NT2/D1 (cell line): Measurements from ENCODE around the gene RIMBP2.

ENCODE experiments used
- DNase-seq: peaks from one replicate; pipeline ENCODE4 v3.0.0-alpha.2; 2011; ENCODE audit warnings: low read depth, low spot score
- H3K27me3 ChIP-seq: 2 replicates; pipeline ENCODE4 v1.6.0; 2011; ENCODE audit warnings: mild to moderate bottlenecking; ENCODE audit not compliant: insufficient read length, insufficient read depth
- H3K36me3 ChIP-seq: 2 replicates; pipeline ENCODE4 v1.6.1; 2011; ENCODE audit warnings: mild to moderate bottlenecking, low read length, mixed read lengths; ENCODE audit not compliant: insufficient read depth, insufficient read length
- H3K4me1 ChIP-seq: 2 replicates; pipeline ENCODE4 v1.5.1; 2011; ENCODE audit not compliant: insufficient read depth, insufficient read length
- H3K4me3 ChIP-seq: 2 replicates; pipeline ENCODE4 v1.5.1; 2011; ENCODE audit warnings: low read depth; ENCODE audit not compliant: insufficient read length
- H3K9ac ChIP-seq: 2 replicates; pipeline ENCODE4 v1.6.0; 2011; ENCODE audit warnings: low read depth; ENCODE audit not compliant: insufficient read length
- H3K9me3 ChIP-seq: 2 replicates; pipeline ENCODE4 v1.5.1; 2011; ENCODE audit warnings: mild to moderate bottlenecking, low read length; ENCODE audit not compliant: insufficient read depth
- SUZ12 ChIP-seq: IDR thresholded peaks from 2 replicates; pipeline ENCODE4 v1.6.1; 2011; ENCODE audit not compliant: insufficient read length, insufficient read depth; ENCODE audit errors: extremely low read depth
- YY1 ChIP-seq: IDR thresholded peaks from 2 replicates; pipeline ENCODE4 v1.6.1; 2011; ENCODE audit not compliant: insufficient read length, insufficient read depth
- ZNF274 ChIP-seq: IDR thresholded peaks from 2 replicates; pipeline ENCODE4 v1.6.1; 2011; ENCODE audit warnings: mild to moderate bottlenecking, low read depth, low read length

Gene RIMBP2

GRCh38 chr12:130491421-130492357, 224.4 kb downstream of the RIMBP2 start:
- H3K9ac ChIP-seq = no peak overlapping the region

GRCh38 chr12:130490674-130491073, 225.4 kb downstream of the RIMBP2 start:
- H3K9ac ChIP-seq = no peak overlapping the region
- peaks cover 5% of the 10 kb centered on the region for H3K4me1 ChIP-seq
- H3K4me3 ChIP-seq = no peak overlapping the region
- TF ChIP-seq SUZ12 = no peak
- TF ChIP-seq ZNF274 = no peak
- H3K27me3 ChIP-seq = no peaks in the 10 kb centered on the region
- no peaks in the 10 kb centered on the region for H3K9me3 ChIP-seq
- DNase-seq = no peak
- H3K36me3 ChIP-seq = no peaks in the 10 kb centered on the region

More at GRCh38 chr12:130491421-130492357, 224.4 kb downstream of the RIMBP2 start:
- no peak overlapping the region for H3K4me3 ChIP-seq
- H3K36me3 ChIP-seq = no peaks in the 10 kb centered on the region
- peaks cover 5% of the 10 kb centered on the region for H3K4me1 ChIP-seq
- DNase-seq = no peak
- no peaks in the 10 kb centered on the region for H3K27me3 ChIP-seq
- TF ChIP-seq YY1 (no peak), SUZ12 (no peak), ZNF274 (no peak)
- no peaks in the 10 kb centered on the region for H3K9me3 ChIP-seq

- Histone ChIP-seq H3K9me3 (no peaks in the 10 kb centered on the region), H3K9ac (no peak overlapping the region), H3K4me1 (peaks cover 5% of the 10 kb centered on the region), H3K27me3 (no peaks in the 10 kb centered on the region), H3K36me3 (no peaks in the 10 kb centered on the region), H3K4me3 (no peak overlapping the region)
- no peak for DNase-seq
- TF ChIP-seq SUZ12 (no peak), ZNF274 (no peak), YY1 (no peak)
Measured at GRCh38 chr12:130489293-130489692, 226.8 kb downstream of the RIMBP2 start.

GRCh38 chr12:130488358-130488710, 227.8 kb downstream of the RIMBP2 start:
- Histone ChIP-seq H3K4me1 (peaks cover 5% of the 10 kb centered on the region), H3K9me3 (no peaks in the 10 kb centered on the region), H3K9ac (no peak overlapping the region), H3K36me3 (no peaks in the 10 kb centered on the region), H3K27me3 (no peaks in the 10 kb centered on the region), H3K4me3 (no peak overlapping the region)
- no peak for DNase-seq
- no peak for TF ChIP-seq YY1
- TF ChIP-seq SUZ12 = no peak
- TF ChIP-seq ZNF274 = no peak

- TF ChIP-seq YY1 (no peak), SUZ12 (no peak), ZNF274 (no peak)
- H3K4me1 ChIP-seq = peaks cover 5% of the 10 kb centered on the region
- no peak for DNase-seq
- H3K4me3 ChIP-seq = no peak overlapping the region
- H3K36me3 ChIP-seq = no peaks in the 10 kb centered on the region
- H3K9me3 ChIP-seq = no peaks in the 10 kb centered on the region
- no peaks in the 10 kb centered on the region for H3K27me3 ChIP-seq
- no peak overlapping the region for H3K9ac ChIP-seq
Measured at GRCh38 chr12:130487636-130488357, 228.3 kb downstream of the RIMBP2 start.

- Histone ChIP-seq H3K9ac (no peak overlapping the region), H3K9me3 (no peaks in the 10 kb centered on the region), H3K27me3 (no peaks in the 10 kb centered on the region), H3K4me3 (no peak overlapping the region), H3K4me1 (peaks cover 8% of the 10 kb centered on the region), H3K36me3 (no peaks in the 10 kb centered on the region)
- no peak for TF ChIP-seq SUZ12
- TF ChIP-seq ZNF274 = no peak
- no peak for TF ChIP-seq YY1
- DNase-seq = no peak
Measured at GRCh38 chr12:130486891-130487416, 229.1 kb downstream of the RIMBP2 start.

- Histone ChIP-seq H3K36me3 (no peaks in the 10 kb centered on the region), H3K4me1 (peaks cover 11% of the 10 kb centered on the region), H3K4me3 (no peak overlapping the region), H3K27me3 (no peaks in the 10 kb centered on the region), H3K9ac (no peak overlapping the region), H3K9me3 (no peaks in the 10 kb centered on the region)
- TF ChIP-seq SUZ12 (no peak), YY1 (no peak), ZNF274 (no peak)
- no peak for DNase-seq
Measured at GRCh38 chr12:130486146-130486435, 230.0 kb downstream of the RIMBP2 start.
